ENCODE results near the gene SIRT2.
A peak's percentile ranks its signal among the peaks of the same experiment; 100 is the strongest.

The SIRT2 gene

GRCh38 chr19:38919837-38920601, 20.6 kb upstream of the SIRT2 start:
- no peak for DNase-seq

- no peak for DNase-seq
Observed at GRCh38 chr19:38918526-38918925, 19.1 kb upstream of the SIRT2 start.

GRCh38 chr19:38917921-38918491, 18.6 kb upstream of the SIRT2 start:
- no peak for DNase-seq

- no peak for DNase-seq
Observed at GRCh38 chr19:38917516-38917915, 18.1 kb upstream of the SIRT2 start.

GRCh38 chr19:38915329-38916321, 16.2 kb upstream of the SIRT2 start:
- DNase-seq = no peak

- no peak for DNase-seq
Observed at GRCh38 chr19:38913958-38914357, 14.5 kb upstream of the SIRT2 start.

GRCh38 chr19:38912600-38913514, 13.4 kb upstream of the SIRT2 start:
- DNase-seq = no peak

GRCh38 chr19:38911388-38912001, 12.1 kb upstream of the SIRT2 start:
- DNase-seq = peak; percentile 15

GRCh38 chr19:38910488-38910887, 11.1 kb upstream of the SIRT2 start:
- no peak for DNase-seq

- DNase-seq = no peak
Observed at GRCh38 chr19:38908911-38909310, 9.5 kb upstream of the SIRT2 start.

- no peak for DNase-seq
Observed at GRCh38 chr19:38907670-38908069, 8.3 kb upstream of the SIRT2 start.

- DNase-seq = no peak
Observed at GRCh38 chr19:38907227-38907626, 7.8 kb upstream of the SIRT2 start.

- no peak for DNase-seq
Observed at GRCh38 chr19:38905620-38906019, 6.2 kb upstream of the SIRT2 start.

GRCh38 chr19:38904581-38905539, 5.4 kb upstream of the SIRT2 start:
- DNase-seq = no peak

- no peak for DNase-seq
Observed at GRCh38 chr19:38901683-38902082, 2.3 kb upstream of the SIRT2 start.

GRCh38 chr19:38900743-38901190, 1.3 kb upstream of the SIRT2 start:
- DNase-seq = no peak

GRCh38 chr19:38900202-38900629, 798 bp upstream of the SIRT2 start:
- no peak for DNase-seq

GRCh38 chr19:38898788-38899446, 501 bp downstream of the SIRT2 start:
- DNase-seq = no peak

- peak; percentile 15 for DNase-seq
Observed at GRCh38 chr19:38894968-38895367, 4.5 kb downstream of the SIRT2 start.

- no peak for DNase-seq
Observed at GRCh38 chr19:38893341-38893771, 6.1 kb downstream of the SIRT2 start.

All from femur (tissue), 1 donor.